ENCODE measurements around the gene VPS39. TPM values are rescaled to one million over a fixed set of nuclear protein-coding genes. Genes with fewer than 3 reads are reported as not detected.

Gene VPS39
- total and polyA plus RNA-seq, 2 of the 13 experiments (the other 11 are each of a cell fraction or from before 2014, with no cell fraction given), result 22.9 to 32.0 TPM

GRCh38 chr15:42233107-42233506 lies 25.0 kb upstream of the VPS39 start:
- Histone ChIP-seq H3K4me2 (ENCODE audit: low read depth, low read length) (no peak overlapping the region), H3K27me3 (ENCODE audit: control insufficient read depth in 1 of 2, insufficient read depth in 2 of 2, low read length in 2 of 2) (no peaks in the 10 kb centered on the region), H3K4me3 (replicated peaks in 1 of 3; ENCODE audit: insufficient read depth in 1 of 3, low read depth in 2 of 3, low read length in 3 of 3) (no peak overlapping the region), H3K4me1 (ENCODE audit: insufficient read depth, low read length) (peaks cover 7% of the 10 kb centered on the region), H3K27ac (ENCODE audit: extremely low read length, insufficient read depth, low read length) (no peak overlapping the region), H2AFZ (ENCODE audit: low read length) (no peak overlapping the region), H3K9me3 (ENCODE audit: low read length) (no peaks in the 10 kb centered on the region), H4K20me1 (ENCODE audit: insufficient read depth, low read length) (no peaks in the 10 kb centered on the region), H3K36me3 (replicated peaks in 1 of 2; ENCODE audit: control insufficient read depth in 1 of 2, insufficient read depth in 2 of 2, low read length in 2 of 2) (peaks cover 17 to 60% of the 10 kb centered on the region in 2 experiments), H3K79me2 (ENCODE audit: insufficient read depth, low read length) (no peaks in the 10 kb centered on the region), H3K9ac (ENCODE audit: insufficient read depth, low read depth, low read length) (no peak overlapping the region)
- FAIRE-seq (no peak), ATAC-seq (no peak), DNase-seq (ENCODE audit: low spot score) (no peak)
- in situ Hi-C loops (cut with HindIII; ENCODE audit: extremely low pct_ligation_motif_present, low pct_unique_long_range_greater_than_20kb) (no loop called here), intact Hi-C loops (cut with micrococcal nuclease; ENCODE audit: unreplicated experiment) (no loop called here)
- ChIA-PET POLR2A (no interaction called here), CTCF (ENCODE audit: low intra/inter-chr PET ratio, low total read pairs) (no interaction called here)
- TF ChIP-seq MEIS1 (CRISPR knock-in tag; IDR thresholded peaks at IDR 0.05; ENCODE audit: borderline replicate concordance) (no peak), MIER2 (CRISPR knock-in tag; IDR thresholded peaks at IDR 0.05) (no peak)
- WGBS (ENCODE audit: low lambda C conversion rate), result 98% methylated on average over 2 of the region's 2 CpGs
- no TSS peak for BruUV-seq (replicated peaks)

GRCh38 chr15:42232606-42233005 lies 24.5 kb upstream of the VPS39 start:
- H3K9ac ChIP-seq (ENCODE audit: insufficient read depth, low read depth, low read length), result no peak overlapping the region
- in situ Hi-C loops (cut with HindIII; ENCODE audit: extremely low pct_ligation_motif_present, low pct_unique_long_range_greater_than_20kb) (no loop called here), intact Hi-C loops (cut with micrococcal nuclease; ENCODE audit: unreplicated experiment) (no loop called here)
- ChIA-PET POLR2A (no interaction called here), CTCF (ENCODE audit: low intra/inter-chr PET ratio, low total read pairs) (no interaction called here)
- no TSS peak for BruUV-seq (replicated peaks)
- FAIRE-seq, result no peak
- H3K4me3 ChIP-seq (replicated peaks in 1 of 3; ENCODE audit: insufficient read depth in 1 of 3, low read depth in 2 of 3, low read length in 3 of 3), result no peak overlapping the region
- no peaks in the 10 kb centered on the region for H3K27me3 ChIP-seq (ENCODE audit: control insufficient read depth in 1 of 2, insufficient read depth in 2 of 2, low read length in 2 of 2)
- peaks cover 12% of the 10 kb centered on the region for H3K4me1 ChIP-seq (ENCODE audit: insufficient read depth, low read length)
- DNase-seq (ENCODE audit: low spot score), result no peak
- H3K9me3 ChIP-seq (ENCODE audit: low read length), result no peaks in the 10 kb centered on the region
- no peak overlapping the region for H2AFZ ChIP-seq (ENCODE audit: low read length)
- H4K20me1 ChIP-seq (ENCODE audit: insufficient read depth, low read length), result no peaks in the 10 kb centered on the region
- H3K27ac ChIP-seq (ENCODE audit: extremely low read length, insufficient read depth, low read length), result no peak overlapping the region
- H3K79me2 ChIP-seq (ENCODE audit: insufficient read depth, low read length), result no peaks in the 10 kb centered on the region
- H3K36me3 ChIP-seq (replicated peaks in 1 of 2; ENCODE audit: control insufficient read depth in 1 of 2, insufficient read depth in 2 of 2, low read length in 2 of 2), result peaks cover 17 to 59% of the 10 kb centered on the region in 2 experiments
- ATAC-seq, result no peak
- H3K4me2 ChIP-seq (ENCODE audit: low read depth, low read length), result no peak overlapping the region
- 76% methylated on average over 5 of the region's 5 CpGs for WGBS (ENCODE audit: low lambda C conversion rate)
- TF ChIP-seq RCOR2 (CRISPR knock-in tag; IDR thresholded peaks at IDR 0.05) (no peak), RERE (CRISPR knock-in tag; IDR thresholded peaks at IDR 0.05; ENCODE audit: low read depth) (no peak), HOMEZ (CRISPR knock-in tag; IDR thresholded peaks at IDR 0.05; ENCODE audit: low read depth) (no peak), CBFB (CRISPR knock-in tag; IDR thresholded peaks at IDR 0.05) (no peak), ZSCAN29 (CRISPR knock-in tag; conservative IDR thresholded peaks at IDR 0.05) (no peak), HNRNPUL1 (IDR thresholded peaks at IDR 0.05; ENCODE audit: low read depth, low read length) (no peak), THYN1 (CRISPR knock-in tag; IDR thresholded peaks at IDR 0.05; ENCODE audit: borderline replicate concordance, low read depth) (no peak)

Data from HepG2 (cell line).